HepG2 (cell line): ENCODE results near the gene YWHAE.

ENCODE experiments used
- CBFB ChIP-seq: sonication (generic); formaldehyde crosslinking; IDR thresholded peaks from 2 replicates; pipeline ENCODE4 v1.4.0; 2020; ENCODE audit warnings: missing genetic modification reagents
- CC2D1A ChIP-seq: sonication (generic); formaldehyde crosslinking; IDR thresholded peaks from 2 replicates; pipeline ENCODE4 v1.8.1; 2023; ENCODE audit warnings: mild to moderate bottlenecking, missing genetic modification reagents
- CTCF ChIP-seq: sonication (generic); formaldehyde crosslinking; IDR thresholded peaks from 2 replicates; pipeline ENCODE4 v1.5.0; 2020; ENCODE audit warnings: mild to moderate bottlenecking, missing genetic modification reagents, moderate library complexity
- MYC ChIP-seq: sonication (generic); formaldehyde crosslinking; IDR thresholded peaks from 2 replicates; pipeline ENCODE4 v1.9.0; 2021; ENCODE audit warnings: missing genetic modification reagents, borderline replicate concordance
- NFIC ChIP-seq: IDR thresholded peaks from 2 replicates; pipeline ENCODE4 v1.6.1; 2012; ENCODE audit warnings: mild to moderate bottlenecking, low read length, inconsistent platforms
- SMC3 ChIP-seq: IDR thresholded peaks from 2 replicates; pipeline ENCODE4 v1.6.1; 2011; ENCODE audit warnings: low read length, improper control_type of control experiment
- TAF1 ChIP-seq: sonication (generic); formaldehyde crosslinking; IDR thresholded peaks from 2 replicates; pipeline ENCODE4 v1.4.0; 2020; ENCODE audit warnings: missing genetic modification reagents
- TARDBP ChIP-seq: sonication (generic); formaldehyde crosslinking; IDR thresholded peaks from 2 replicates; pipeline ENCODE4 v1.8.0; 2022; ENCODE audit warnings: mild to moderate bottlenecking, missing genetic modification reagents
- THAP9 ChIP-seq: sonication (generic); formaldehyde crosslinking; IDR thresholded peaks from 2 replicates; pipeline ENCODE4; 2020; ENCODE audit warnings: missing genetic modification reagents, mild to moderate bottlenecking, borderline replicate concordance
- USF2 ChIP-seq, 2 experiments: sonication (generic) in 1 of 2; formaldehyde crosslinking in 1 of 2; IDR thresholded peaks; 2 replicates each; pipeline versions ENCODE4 v1.5.1 to v1.6.1; 2011 to 2020; ENCODE audit warnings: borderline replicate concordance in 1 of 2, low read depth in 1 of 2, low read length in 1 of 2, mild to moderate bottlenecking in 1 of 2, missing genetic modification reagents in 1 of 2, moderate library complexity in 1 of 2
- ZBTB2 ChIP-seq: sonication (generic); formaldehyde crosslinking; IDR thresholded peaks from 2 replicates; pipeline ENCODE4 v1.8.0; 2022; ENCODE audit warnings: low read depth, missing genetic modification reagents
- ZNF331 ChIP-seq: sonication (generic); formaldehyde crosslinking; IDR thresholded peaks from 2 replicates; pipeline ENCODE4 v1.4.0; 2020; ENCODE audit warnings: missing genetic modification reagents
- ZNF335 ChIP-seq: sonication (generic); formaldehyde crosslinking; IDR thresholded peaks from 2 replicates; pipeline ENCODE4 v1.4.0; 2020; ENCODE audit warnings: missing genetic modification reagents

- TF ChIP-seq ZNF331 (CRISPR knock-in tag), result no peak
- TF ChIP-seq NFIC, result no peak
- no peak for TF ChIP-seq THAP9 (CRISPR knock-in tag)
- TF ChIP-seq ZNF335, result no peak
- TF ChIP-seq ZBTB2 (CRISPR knock-in tag), result no peak
- no peak for TF ChIP-seq CC2D1A (CRISPR knock-in tag)
- TF ChIP-seq TAF1 (CRISPR knock-in tag), result no peak
- TF ChIP-seq MYC (CRISPR knock-in tag), result no peak
- no peak for TF ChIP-seq CBFB (CRISPR knock-in tag)
- TF ChIP-seq USF2 (IDR thresholded peaks at IDR 0.05; ENCODE audit: low read depth, low read length), result no peak
- no peak for TF ChIP-seq USF2 (CRISPR knock-in tag; IDR thresholded peaks at IDR 0.05; ENCODE audit: borderline replicate concordance)
- TF ChIP-seq TARDBP (CRISPR knock-in tag), result no peak
- TF ChIP-seq SMC3, result no peak
- 0 out of 2 replicates have a peak, but pooled peaks have one; percentile 9 for TF ChIP-seq CTCF (CRISPR knock-in tag)
These were observed 99.6 kb downstream of the YWHAE start for GRCh38 chr17:1300371-1300905.
